Caco-2 (cell line): ENCODE results near the gene CALD1. TPM values are rescaled to one million over a fixed set of nuclear protein-coding genes. Genes with fewer than 3 reads are reported as not detected.

Source experiments
- BruUV-seq: library from RNA; stranded (reverse); fragments of 400-500 nt; replicated peaks from 2 replicates; lab custom pipeline; 2021; lab: Mats Ljungman, UMichigan
- CTCF ChIA-PET: fragments of 300-600 bp; sonication (Branson Sonifier 250); formaldehyde crosslinking; loops from one replicate; lab custom pipeline; 2022; ENCODE audit warnings: antibody characterized with exemption; lab: Charles Lee
- POLR2A ChIA-PET: fragments of 300-600 bp; sonication (Branson Sonifier 250); formaldehyde crosslinking; loops from one replicate; lab custom pipeline; 2022; ENCODE audit warnings: antibody characterized with exemption; lab: Charles Lee
- DNase-seq, 2 experiments: peaks; one replicate each; pipeline versions ENCODE4 v3.0.0 to v3.0.0-alpha.2; 2020 to 2022
- H3K27me3 ChIP-seq: replicated peaks from 2 replicates; pipeline ENCODE4 v1.6.0; 2011; ENCODE audit warnings: low read length; ENCODE audit not compliant: control insufficient read depth, insufficient read depth
- H3K36me3 ChIP-seq: 2 replicates; pipeline ENCODE4 v1.5.1; 2011; ENCODE audit warnings: low read length; ENCODE audit not compliant: control insufficient read depth, insufficient read depth
- H3K4me1 ChIP-seq: fragments of 250-450 bp; sonication (Bioruptor Pico); 2 replicates; pipeline ENCODE4 v1.5.1; 2020; ENCODE audit warnings: mild to moderate bottlenecking
- H3K4me3 ChIP-seq: 2 replicates; pipeline ENCODE4 v1.5.1; 2011; ENCODE audit warnings: low read depth, mild to moderate bottlenecking, control low read depth, low read length
- H3K9me3 ChIP-seq: fragments of 250-450 bp; sonication (Bioruptor Pico); 2 replicates; pipeline ENCODE4 v1.5.1; 2020; ENCODE audit warnings: mild to moderate bottlenecking, moderate library complexity
- H3K27ac Mint-ChIP-seq: one replicate; pipeline ENCODE4 v1.8.0; 2022; ENCODE audit warnings: mixed read lengths; ENCODE audit not compliant: unreplicated experiment
- H3K27me3 Mint-ChIP-seq: one replicate; pipeline ENCODE4 v1.8.0; 2022; ENCODE audit warnings: mixed read lengths; ENCODE audit not compliant: insufficient read depth, unreplicated experiment
- H3K36me3 Mint-ChIP-seq: one replicate; pipeline ENCODE4 v1.8.0; 2022; ENCODE audit warnings: mild to moderate bottlenecking, mixed read lengths; ENCODE audit not compliant: insufficient read depth, unreplicated experiment
- H3K4me1 Mint-ChIP-seq: one replicate; pipeline ENCODE4 v1.8.0; 2022; ENCODE audit warnings: low read depth, mixed read lengths; ENCODE audit not compliant: unreplicated experiment
- H3K4me3 Mint-ChIP-seq: one replicate; pipeline ENCODE4 v1.8.0; 2022; ENCODE audit warnings: mild to moderate bottlenecking, moderate library complexity, mixed read lengths; ENCODE audit not compliant: unreplicated experiment
- H3K9me3 Mint-ChIP-seq: one replicate; pipeline ENCODE4 v1.8.0; 2022; ENCODE audit warnings: mixed read lengths; ENCODE audit not compliant: unreplicated experiment
- CTCF ChIP-seq, 2 experiments: fragments of 200-600 bp in 1 of 2; IDR thresholded peaks; 1 replicate in 1 of 2; 2 replicates in 1 of 2; pipeline versions ENCODE4 v1.5.1 to v1.8.0; 2011 to 2022; ENCODE audit warnings: antibody characterized with exemption in 1 of 2, control low read depth in 1 of 2, inconsistent platforms in 1 of 2, low read depth in 1 of 2, low read length in 1 of 2, mild to moderate bottlenecking in 1 of 2, moderate library complexity in 1 of 2; ENCODE audit not compliant: insufficient read depth in 1 of 2, severe bottlenecking in 1 of 2, unreplicated experiment in 1 of 2
- intact Hi-C: fragments of 100-400 bp; cut with micrococcal nuclease; formaldehyde crosslinking; loops from one replicate; pipeline ENCODE4 v1.10.0; 2022; ENCODE audit not compliant: unreplicated experiment
- total RNA-seq: library from RNA; stranded (reverse); gene quantifications from 2 replicates; pipeline ENCODE4 v1.2.3, GENCODE V29; 2022

CALD1 gene
- total RNA-seq, 1 experiment from 2014 or later = 155 TPM

- POLR2A ChIA-PET = no interaction called here
- H3K4me1 Mint-ChIP-seq = peaks cover 12% of the 10 kb centered on the region
- CTCF ChIA-PET = no interaction called here
- no peak for DNase-seq
- Histone ChIP-seq H3K27me3 (no peaks in the 10 kb centered on the region), H3K4me3 (no peak overlapping the region), H3K9me3 (no peaks in the 10 kb centered on the region), H3K4me1 (no peaks in the 10 kb centered on the region), H3K36me3 (0 out of 2 replicates have a peak, but pooled peaks cover 1% of the 10 kb centered on the region)
- H3K36me3 Mint-ChIP-seq = peaks cover 8% of the 10 kb centered on the region
- no peaks in the 10 kb centered on the region for H3K9me3 Mint-ChIP-seq
- intact Hi-C loops = no loop called here
- BruUV-seq = no TSS peak
- no peak for TF ChIP-seq CTCF (IDR thresholded peaks at IDR 0.05; ENCODE audit: insufficient read depth in 1 of 2, low read depth in 1 of 2, low read length in 1 of 2, severe bottlenecking in 1 of 2, unreplicated experiment in 1 of 2)
- H3K27me3 Mint-ChIP-seq = no peaks in the 10 kb centered on the region
- H3K27ac Mint-ChIP-seq = peak overlapping the region; percentile 48
- H3K4me3 Mint-ChIP-seq = no peak overlapping the region
Measured at GRCh38 chr7:134854816-134855215, 75.4 kb downstream of the CALD1 start.

- H3K9me3 Mint-ChIP-seq = no peaks in the 10 kb centered on the region
- no peak overlapping the region for H3K27ac Mint-ChIP-seq
- no peak for DNase-seq
- peaks cover 12% of the 10 kb centered on the region for H3K4me1 Mint-ChIP-seq
- no peak for TF ChIP-seq CTCF (IDR thresholded peaks at IDR 0.05; ENCODE audit: insufficient read depth in 1 of 2, low read depth in 1 of 2, low read length in 1 of 2, severe bottlenecking in 1 of 2, unreplicated experiment in 1 of 2)
- intact Hi-C loops = no loop called here
- H3K36me3 Mint-ChIP-seq = peaks cover 8% of the 10 kb centered on the region
- ChIA-PET CTCF (no interaction called here), POLR2A (no interaction called here)
- Histone ChIP-seq H3K27me3 (no peaks in the 10 kb centered on the region), H3K4me1 (no peaks in the 10 kb centered on the region), H3K4me3 (no peak overlapping the region), H3K9me3 (no peaks in the 10 kb centered on the region), H3K36me3 (no peaks in the 10 kb centered on the region)
- BruUV-seq = no TSS peak
- H3K27me3 Mint-ChIP-seq = no peaks in the 10 kb centered on the region
- H3K4me3 Mint-ChIP-seq = no peak overlapping the region
Measured at GRCh38 chr7:134855442-134855841, 76.0 kb downstream of the CALD1 start.

DNA sequence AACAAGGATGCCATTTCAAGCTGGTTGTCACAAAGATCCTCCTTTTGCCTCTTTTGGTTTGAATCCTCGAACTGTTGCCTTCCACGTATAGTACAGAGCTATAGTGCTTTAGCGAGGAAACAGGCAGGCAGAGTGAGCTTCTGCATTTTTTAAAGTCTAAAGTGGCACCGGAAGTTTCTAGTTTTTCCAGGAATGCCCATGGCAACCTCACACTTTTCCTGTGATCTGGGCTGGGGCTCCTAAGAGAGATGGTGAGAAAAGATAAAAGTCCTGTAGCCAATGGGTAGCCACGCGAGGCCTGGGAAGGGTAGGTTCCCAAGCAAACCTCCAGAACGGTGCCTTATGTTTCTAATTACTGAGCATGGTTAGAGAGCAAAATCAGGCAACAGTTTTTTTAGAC, 76.7 kb downstream of the CALD1 start:
- intact Hi-C loops = no loop called here
- no peak overlapping the region for H3K4me3 Mint-ChIP-seq
- H3K36me3 Mint-ChIP-seq = peaks cover 7% of the 10 kb centered on the region
- H3K4me3 ChIP-seq = no peak overlapping the region
- no peaks in the 10 kb centered on the region for H3K9me3 Mint-ChIP-seq
- H3K27me3 Mint-ChIP-seq = no peaks in the 10 kb centered on the region
- no peak for DNase-seq
- TF ChIP-seq CTCF (IDR thresholded peaks at IDR 0.05; ENCODE audit: insufficient read depth in 1 of 2, low read depth in 1 of 2, low read length in 1 of 2, severe bottlenecking in 1 of 2, unreplicated experiment in 1 of 2) = no peak
- no peaks in the 10 kb centered on the region for H3K27me3 ChIP-seq
- no peaks in the 10 kb centered on the region for H3K4me1 ChIP-seq
- BruUV-seq = no TSS peak
- H3K36me3 ChIP-seq = no peaks in the 10 kb centered on the region
- CTCF ChIA-PET = no interaction called here
- no peak overlapping the region for H3K27ac Mint-ChIP-seq
- no peaks in the 10 kb centered on the region for H3K9me3 ChIP-seq
- H3K4me1 Mint-ChIP-seq = peaks cover 7% of the 10 kb centered on the region
- POLR2A ChIA-PET = no interaction called here
